H1 (cell line): ENCODE results near the gene FASN. TPM values are rescaled to one million over a fixed set of nuclear protein-coding genes. Genes with fewer than 3 reads are reported as not detected.

Experiments used
- HDAC2 ChIP-seq, 2 experiments: fragments of 300-600 bp in 1 of 2; sonication (generic) in 1 of 2; IDR thresholded peaks; 2 replicates each; pipeline ENCODE4 v1.6.1; 2011 to 2012; ENCODE audit warnings: low read depth in 2 of 2, low read length in 2 of 2, mild to moderate bottlenecking in 2 of 2, moderate library complexity in 2 of 2, borderline replicate concordance in 1 of 2, inconsistent platforms in 1 of 2
- KDM1A ChIP-seq: fragments of 200-600, 300-600 bp; sonication (generic); IDR thresholded peaks from 2 replicates; pipeline ENCODE4 v1.7.1; 2016; ENCODE audit warnings: mild to moderate bottlenecking, low read length, borderline replicate concordance
- SRF ChIP-seq: IDR thresholded peaks from 2 replicates; pipeline ENCODE4 v1.6.1; 2011; ENCODE audit warnings: mild to moderate bottlenecking, low read depth, low read length, moderate library complexity
- TEAD4 ChIP-seq: IDR thresholded peaks from 2 replicates; pipeline ENCODE4 v1.6.1; 2012; ENCODE audit warnings: low read depth, low read length, inconsistent platforms, mixed read lengths
- polyA plus RNA-seq, 7 experiments: library from polyadenylated mRNA; depleted of rRNA in 3 of 7; stranded (reverse) in 5 of 7; unstranded in 2 of 7; fragments of >200 nt in 5 of 7; fragments of 200-250 nt in 2 of 7; gene quantifications; 1 replicate in 5 of 7; 2 replicates in 1 of 7; 4 replicates in 1 of 7; pipeline versions ENCODE4 v1.2.1 to v1.2.3, GENCODE V29; 2011 to 2013; ENCODE audit warnings: missing spikeins in 2 of 7, mixed read lengths in 2 of 7
- total RNA-seq: library from RNA; stranded (reverse); fragmentation: NEBNext Ultra II Directional; extraction: Animal tissue kit (Norgen Biotek cat#: 25700); gene quantifications from 2 replicates; pipeline ENCODE4 v1.2.1, GENCODE V29; 2021
- TF ChIP-seq, protein P1 (sequence below): IDR thresholded peaks from 2 replicates; pipeline ENCODE4 v1.6.1; 2011; ENCODE audit warnings: low read depth, mild to moderate bottlenecking, low read length; ENCODE audit not compliant: insufficient read depth

Gene FASN
- total and polyA plus RNA-seq, 2 of the 8 experiments (the other 6 are each of a cell fraction or from before 2014, with no cell fraction given), result 143 to 561 TPM

DNA sequence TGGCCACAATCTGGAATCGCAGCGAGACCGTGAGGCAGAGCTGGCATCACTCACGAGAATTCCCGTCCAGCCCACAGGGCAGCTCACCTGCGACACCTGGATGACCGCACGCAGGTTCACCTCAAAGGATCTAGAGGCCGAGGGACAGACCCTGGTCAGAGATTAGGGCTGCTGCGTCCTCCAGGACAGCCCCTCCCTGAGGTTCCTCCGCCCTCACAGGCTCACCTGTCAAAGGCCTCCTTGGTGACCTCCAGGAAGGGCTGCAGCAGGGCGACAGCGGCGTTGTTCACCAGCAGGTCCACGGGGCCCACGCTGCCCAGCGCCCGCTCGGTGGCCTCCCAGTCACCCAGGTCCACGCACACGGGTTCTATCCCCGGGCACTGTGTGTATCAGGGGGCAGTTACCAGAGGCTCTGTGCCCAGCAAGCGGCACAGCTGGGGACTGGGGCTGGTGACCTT lies 61.4 kb downstream of the FASN start (continued):
- TF ChIP-seq, protein P1, sequence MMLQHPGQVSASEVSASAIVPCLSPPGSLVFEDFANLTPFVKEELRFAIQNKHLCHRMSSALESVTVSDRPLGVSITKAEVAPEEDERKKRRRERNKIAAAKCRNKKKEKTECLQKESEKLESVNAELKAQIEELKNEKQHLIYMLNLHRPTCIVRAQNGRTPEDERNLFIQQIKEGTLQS, result no peak
- TF ChIP-seq SRF (no peak), TEAD4 (no peak), KDM1A (no peak), HDAC2 (IDR thresholded peaks at IDR 0.05; ENCODE audit: borderline replicate concordance in 1 of 2, low read depth in 2 of 2, low read length in 2 of 2) (no peak)
- TF ChIP-seq, all 59 proteins: peak for 0
